ENCODE results near the gene PREP. TPM values are rescaled to one million over a fixed set of nuclear protein-coding genes. Genes with fewer than 3 reads are reported as not detected.

PREP gene
- total and polyA plus RNA-seq, 3 donors from 2014 or later: 53.7 to 66.6 (median 56.4) TPM

DNA sequence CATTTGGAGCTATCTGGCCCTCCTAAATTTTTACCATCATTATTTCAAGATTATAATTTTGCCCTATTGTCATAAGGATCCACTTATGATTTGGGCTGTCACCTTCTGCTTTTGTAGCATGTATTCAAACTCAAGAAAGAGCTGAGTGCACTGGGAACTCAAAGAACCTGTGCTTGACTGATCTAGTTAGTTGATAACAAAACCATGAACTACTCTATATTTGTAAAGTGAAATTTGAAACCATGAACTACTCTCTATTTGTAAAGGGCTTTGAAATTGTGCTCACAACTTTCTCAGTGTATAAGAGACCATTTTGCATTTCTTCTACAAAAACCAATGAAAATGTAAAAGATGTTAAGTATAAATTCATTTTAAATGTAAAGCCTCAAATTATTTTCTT is 145.5 kb downstream of the PREP start:
- TF ChIP-seq CTCF (IDR thresholded peaks at IDR 0.05) (no peak), POLR2A (IDR thresholded peaks at IDR 0.05) (no peak)
- DNase-seq: no peak
- Histone ChIP-seq H3K4me3 (no peak overlapping the region), H3K36me3 (ENCODE audit: low read depth, missing control alignments) (no peaks in the 10 kb centered on the region), H3K27ac (no peak overlapping the region), H3K27me3 (no peaks in the 10 kb centered on the region), H3K9me3 (no peaks in the 10 kb centered on the region), H3K4me1 (no peaks in the 10 kb centered on the region)
- intact Hi-C loops (cut with DNase I; ENCODE audit: low total_unique reads): no loop called here

DNA sequence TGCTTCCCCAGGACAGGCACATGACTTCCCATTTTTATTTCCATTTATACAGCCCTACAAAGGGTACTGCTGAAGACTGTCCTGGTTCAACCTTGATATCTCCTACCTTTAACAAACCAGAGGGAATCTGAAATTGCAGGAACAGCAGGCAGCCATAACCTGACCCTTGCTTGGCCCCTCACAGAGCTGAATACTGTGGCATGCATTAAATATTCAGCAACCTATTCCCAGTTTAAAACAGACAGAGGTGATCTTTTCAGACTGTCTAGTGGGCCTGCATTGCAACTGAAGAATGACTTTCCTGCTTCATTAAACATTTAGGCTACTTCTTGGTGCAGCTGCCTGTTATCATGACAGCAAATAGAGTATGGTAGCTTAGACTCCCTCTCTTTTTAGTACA is 146.3 kb downstream of the PREP start:
- Histone ChIP-seq H3K4me1 (no peaks in the 10 kb centered on the region), H3K9me3 (no peaks in the 10 kb centered on the region), H3K4me3 (no peak overlapping the region), H3K36me3 (ENCODE audit: low read depth, missing control alignments) (no peaks in the 10 kb centered on the region), H3K27me3 (no peaks in the 10 kb centered on the region), H3K27ac (no peak overlapping the region)
- TF ChIP-seq POLR2A (IDR thresholded peaks at IDR 0.05) (no peak), CTCF (IDR thresholded peaks at IDR 0.05) (no peak)
- no peak for DNase-seq
- intact Hi-C loops (cut with DNase I; ENCODE audit: low total_unique reads): no loop called here

DNA sequence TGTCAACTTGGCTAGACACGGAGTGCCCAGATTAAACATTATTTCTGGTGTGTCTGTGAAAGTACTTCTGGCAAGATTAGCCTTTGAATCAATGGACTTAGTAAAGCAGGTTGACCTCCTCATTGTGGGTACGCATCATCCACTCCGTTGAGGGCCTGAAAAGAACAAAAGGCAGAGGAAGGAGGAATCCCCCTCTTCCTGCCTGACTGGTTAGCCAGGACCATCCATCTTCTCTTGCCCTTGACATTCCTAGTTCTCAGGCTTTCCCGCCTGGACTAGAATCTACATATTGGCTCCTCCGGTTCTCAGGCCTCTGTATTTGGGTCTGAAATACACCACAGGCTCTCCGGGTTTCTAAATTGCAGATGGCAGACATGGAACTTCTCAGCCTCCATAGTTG is 149.1 kb downstream of the PREP start:
- Histone ChIP-seq H3K27me3 (no peaks in the 10 kb centered on the region), H3K36me3 (ENCODE audit: low read depth, missing control alignments) (no peaks in the 10 kb centered on the region), H3K27ac (no peak overlapping the region), H3K4me3 (no peak overlapping the region), H3K4me1 (no peaks in the 10 kb centered on the region), H3K9me3 (no peaks in the 10 kb centered on the region)
- WGBS, 2 donors: 68 to 72% methylated on average over 6 of the region's 6 CpGs
- intact Hi-C loops (cut with DNase I; ENCODE audit: low total_unique reads): no loop called here
- TF ChIP-seq CTCF (IDR thresholded peaks at IDR 0.05) (no peak), POLR2A (IDR thresholded peaks at IDR 0.05) (no peak)
- DNase-seq: no peak

DNA sequence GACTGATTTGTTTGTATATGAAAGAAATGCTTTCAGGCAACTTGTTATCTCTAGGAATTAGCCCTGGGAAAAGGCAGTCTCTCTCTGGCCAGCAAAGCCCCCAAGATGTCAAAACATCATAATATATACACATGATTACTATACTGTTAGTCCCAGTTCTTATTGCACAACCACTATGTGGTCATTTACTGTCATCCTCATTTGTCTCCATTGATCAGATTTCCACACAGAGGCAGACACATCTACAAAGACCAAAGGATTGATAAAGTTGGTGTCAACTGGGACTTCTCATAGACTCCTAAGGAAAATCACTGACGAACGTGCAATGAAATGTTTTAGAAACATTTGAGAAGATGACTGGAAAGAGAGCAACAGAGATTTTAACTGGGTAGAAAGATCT is 151.2 kb downstream of the PREP start:
- 88 to 92% methylated on average over 2 of the region's 2 CpGs for WGBS, 2 donors
- no peaks in the 10 kb centered on the region for H3K36me3 ChIP-seq (ENCODE audit: low read depth, missing control alignments)
- no peak for TF ChIP-seq POLR2A (IDR thresholded peaks at IDR 0.05)
- no peak for TF ChIP-seq CTCF (IDR thresholded peaks at IDR 0.05)
- no peak overlapping the region for H3K27ac ChIP-seq
- no peaks in the 10 kb centered on the region for H3K4me1 ChIP-seq
- no peaks in the 10 kb centered on the region for H3K9me3 ChIP-seq
- intact Hi-C loops (cut with DNase I; ENCODE audit: low total_unique reads): no loop called here
- no peak for DNase-seq
- no peak overlapping the region for H3K4me3 ChIP-seq
- no peaks in the 10 kb centered on the region for H3K27me3 ChIP-seq

DNA sequence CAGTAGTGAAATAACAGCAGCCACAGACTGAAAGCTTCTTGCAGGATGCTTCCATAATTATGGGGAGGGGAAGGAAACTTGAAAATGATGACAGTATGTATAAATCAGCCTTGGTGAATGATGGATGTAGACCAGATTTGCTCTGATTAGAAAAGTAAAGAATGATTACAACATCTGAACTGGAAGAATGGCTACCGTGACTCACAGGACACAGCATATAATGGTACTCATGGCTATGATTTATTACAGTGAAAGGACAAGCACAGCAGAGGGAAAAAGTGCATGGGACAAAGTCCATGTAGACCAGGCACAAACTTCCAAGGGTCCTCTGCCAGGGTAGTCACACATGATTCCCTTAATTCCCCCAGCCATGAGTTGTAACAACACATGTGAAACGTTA is 152.3 kb downstream of the PREP start:
- no peaks in the 10 kb centered on the region for H3K36me3 ChIP-seq (ENCODE audit: low read depth, missing control alignments)
- no peak overlapping the region for H3K27ac ChIP-seq
- no peak for TF ChIP-seq CTCF (IDR thresholded peaks at IDR 0.05)
- no peak for TF ChIP-seq POLR2A (IDR thresholded peaks at IDR 0.05)
- no peaks in the 10 kb centered on the region for H3K27me3 ChIP-seq
- intact Hi-C loops (cut with DNase I; ENCODE audit: low total_unique reads): no loop called here
- no peaks in the 10 kb centered on the region for H3K9me3 ChIP-seq
- 75 to 91% methylated on average over 2 of the region's 2 CpGs for WGBS, 2 donors
- no peak overlapping the region for H3K4me3 ChIP-seq
- no peak for DNase-seq
- no peaks in the 10 kb centered on the region for H3K4me1 ChIP-seq

Data from testis (tissue), 3 donors.